AG04450 (cell line): Measurements from ENCODE around the gene ZNF608. TPM values are rescaled to one million over a fixed set of nuclear protein-coding genes. Genes with fewer than 3 reads are reported as not detected.

Experiments
- CTCF ChIA-PET: fragments of 300-600, 350-600 bp; formaldehyde crosslinking; extraction: SDS; loops from one replicate; lab custom pipeline; 2022; ENCODE audit warnings: antibody characterized with exemption, inconsistent platforms; lab: Charles Lee
- POLR2A ChIA-PET: fragments of 350-600 bp; formaldehyde crosslinking; extraction: SDS; loops from one replicate; lab custom pipeline; 2021; ENCODE audit warnings: antibody characterized with exemption, inconsistent platforms; lab: Yijun Ruan, JAX
- DNase-seq: peaks from one replicate; pipeline ENCODE4 v3.0.0-alpha.2; 2011; ENCODE audit warnings: low read depth, low spot score
- H3K27ac ChIP-seq: one replicate; pipeline ENCODE4 v1.5.1; 2012; ENCODE audit warnings: low read depth, low read length, control low read depth
- H3K27me3 ChIP-seq: one replicate; pipeline ENCODE4 v1.6.0; 2012; ENCODE audit warnings: low read length; ENCODE audit not compliant: control insufficient read depth, insufficient read depth
- H3K4me3 ChIP-seq: 2 replicates; pipeline ENCODE4 v1.5.1; 2011; ENCODE audit warnings: mild to moderate bottlenecking, low read depth, low read length, control low read depth
- H3K9me3 ChIP-seq: 2 replicates; pipeline ENCODE4 v1.5.1; 2012; ENCODE audit warnings: low read length; ENCODE audit not compliant: control insufficient read depth, insufficient read depth
- CTCF ChIP-seq: IDR thresholded peaks from 2 replicates; pipeline ENCODE4 v1.5.1; 2011; ENCODE audit warnings: low read depth, low read length, control low read depth, inconsistent platforms
- polyA plus RNA-seq: library from polyadenylated mRNA; depleted of rRNA; stranded (reverse); fragments of >200 nt; gene quantifications from 2 replicates; pipeline ENCODE4 v1.2.3, GENCODE V29; 2011

ZNF608 gene
- polyA plus RNA-seq, 1 experiment: 13.0 TPM

- Histone ChIP-seq H3K27me3 (no peaks in the 10 kb centered on the region), H3K9me3 (no peaks in the 10 kb centered on the region), H3K4me3 (no peak overlapping the region), H3K27ac (no peak overlapping the region)
- TF ChIP-seq CTCF: no peak
- no peak for DNase-seq
- POLR2A ChIA-PET: no interaction called here
- CTCF ChIA-PET: interaction anchor here (0.9 kb wide), 1 partner anchor 34 kb away, joined by 3 read pairs; no protein-coding TSS in a partner anchor
Measured at GRCh38 chr5:124704594-124705284, 41.7 kb downstream of the ZNF608 start.

GRCh38 chr5:124703995-124704394 lies 42.4 kb downstream of the ZNF608 start:
- Histone ChIP-seq H3K4me3 (no peak overlapping the region), H3K27ac (no peak overlapping the region), H3K27me3 (no peaks in the 10 kb centered on the region), H3K9me3 (no peaks in the 10 kb centered on the region)
- ChIA-PET POLR2A (interaction anchor here (0.6 kb wide), 1 partner anchor 43 kb away, joined by 6 read pairs; no protein-coding TSS in a partner anchor), CTCF (no interaction called here)
- DNase-seq: no peak
- no peak for TF ChIP-seq CTCF

DNA sequence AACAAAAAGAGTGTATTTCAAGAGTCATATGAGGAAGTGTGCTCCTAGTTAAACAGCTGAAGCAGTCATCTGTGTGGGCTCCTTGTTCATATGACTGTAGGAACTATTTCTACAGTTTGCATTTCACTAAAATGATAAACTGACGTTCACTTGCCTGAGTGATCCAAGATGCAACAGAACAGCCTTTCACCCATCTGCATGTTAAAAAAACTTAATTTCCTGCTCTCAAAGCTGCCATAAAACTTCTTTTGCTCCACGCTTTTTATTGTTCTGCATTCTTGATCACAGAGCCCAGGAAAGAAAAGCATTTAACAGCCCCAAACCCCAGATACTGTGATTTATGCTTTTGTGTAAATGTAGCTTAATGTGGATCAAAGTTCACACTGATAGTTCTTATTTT lies 43.9 kb downstream of the ZNF608 start:
- Histone ChIP-seq H3K27ac (no peak overlapping the region), H3K4me3 (no peak overlapping the region), H3K9me3 (no peaks in the 10 kb centered on the region), H3K27me3 (no peaks in the 10 kb centered on the region)
- DNase-seq: no peak
- no peak for TF ChIP-seq CTCF
- ChIA-PET POLR2A (interaction anchor here (0.6 kb wide), 1 partner anchor 637 kb away, joined by 3 read pairs; no protein-coding TSS in a partner anchor), CTCF (no interaction called here)

- Histone ChIP-seq H3K27me3 (no peaks in the 10 kb centered on the region), H3K27ac (no peak overlapping the region), H3K9me3 (no peaks in the 10 kb centered on the region), H3K4me3 (no peak overlapping the region)
- ChIA-PET POLR2A (no interaction called here), CTCF (no interaction called here)
- no peak for TF ChIP-seq CTCF
- no peak for DNase-seq
Measured at GRCh38 chr5:124701873-124702425, 44.5 kb downstream of the ZNF608 start.

GRCh38 chr5:124701016-124701415 lies 45.4 kb downstream of the ZNF608 start:
- CTCF ChIA-PET: no interaction called here

More at GRCh38 chr5:124701016-124701415, 45.4 kb downstream of the ZNF608 start:
- no peaks in the 10 kb centered on the region for H3K9me3 ChIP-seq
- TF ChIP-seq CTCF: no peak
- DNase-seq: no peak
- no peak overlapping the region for H3K4me3 ChIP-seq
- POLR2A ChIA-PET: no interaction called here
- no peak overlapping the region for H3K27ac ChIP-seq
- no peaks in the 10 kb centered on the region for H3K27me3 ChIP-seq
